DND-41 (cell line): ENCODE data around the gene TXNDC5.

Source experiments
- ATAC-seq: fragments of 200-7000 bp; cut with Tn5 transposase; 3 replicates; pipeline ENCODE4 v1.9.1; 2021; ENCODE audit warnings: low read depth; ENCODE audit not compliant: insufficient read depth
- DNase-seq: peaks from one replicate; pipeline ENCODE4 v3.0.0-alpha.2; 2020
- H2AFZ ChIP-seq: 2 replicates; pipeline ENCODE4 v1.6.0; 2012; ENCODE audit warnings: low read depth, low read length
- H3K27ac ChIP-seq: 2 replicates; pipeline ENCODE4 v1.5.1; 2012; ENCODE audit warnings: low read length, inconsistent platforms
- H3K27me3 ChIP-seq: fragments of 200-600 bp; sonication (generic); 2 replicates; pipeline ENCODE4 v1.6.0; 2012; ENCODE audit warnings: low read length, mild to moderate bottlenecking, inconsistent platforms; ENCODE audit not compliant: insufficient read depth, poor library complexity
- H3K36me3 ChIP-seq: 2 replicates; pipeline ENCODE4 v1.5.1; 2012; ENCODE audit warnings: low read length, inconsistent platforms; ENCODE audit not compliant: insufficient read depth
- H3K4me1 ChIP-seq: 2 replicates; pipeline ENCODE4 v1.5.1; 2012; ENCODE audit warnings: mild to moderate bottlenecking, low read length; ENCODE audit not compliant: insufficient read depth
- H3K4me2 ChIP-seq: 2 replicates; pipeline ENCODE4 v1.6.0; 2012; ENCODE audit warnings: mild to moderate bottlenecking, moderate library complexity, low read length, inconsistent platforms; ENCODE audit not compliant: insufficient read depth
- H3K4me3 ChIP-seq, 2 experiments: fragments of 200-600 bp in 1 of 2; shearing (Covaris generic) in 1 of 2; 2 replicates each; pipeline ENCODE4 v1.5.1; 2012 to 2016; ENCODE audit warnings: inconsistent platforms in 2 of 2, low read length in 2 of 2, mild to moderate bottlenecking in 2 of 2, low read depth in 1 of 2, moderate library complexity in 1 of 2
- H3K79me2 ChIP-seq: 2 replicates; pipeline ENCODE4 v1.6.0; 2012; ENCODE audit warnings: low read length, inconsistent platforms; ENCODE audit not compliant: insufficient read depth
- H3K9ac ChIP-seq: 2 replicates; pipeline ENCODE4 v1.6.0; 2012; ENCODE audit warnings: low read depth, mild to moderate bottlenecking, inconsistent platforms, low read length, moderate library complexity
- H3K9me3 ChIP-seq: 2 replicates; pipeline ENCODE4 v1.5.1; 2012; ENCODE audit warnings: low read length, moderate library complexity, mild to moderate bottlenecking, inconsistent platforms; ENCODE audit not compliant: insufficient read depth, severe bottlenecking
- H4K20me1 ChIP-seq: 2 replicates; pipeline ENCODE4 v1.6.0; 2012; ENCODE audit warnings: low read length; ENCODE audit not compliant: insufficient read depth
- EZH2 ChIP-seq: IDR thresholded peaks from 3 replicates; pipeline ENCODE4 v1.6.1; 2012; ENCODE audit warnings: borderline replicate concordance, low read depth, mild to moderate bottlenecking, moderate library complexity, low read length, inconsistent platforms; ENCODE audit not compliant: severe bottlenecking
- TF ChIP-seq, protein P1 (sequence below): IDR thresholded peaks from 2 replicates; pipeline ENCODE4 v1.5.1; 2012; ENCODE audit warnings: borderline replicate concordance, low read length, moderate library complexity, mild to moderate bottlenecking; ENCODE audit not compliant: poor library complexity, severe bottlenecking; ENCODE audit errors: extremely low read depth

Gene TXNDC5

DNA sequence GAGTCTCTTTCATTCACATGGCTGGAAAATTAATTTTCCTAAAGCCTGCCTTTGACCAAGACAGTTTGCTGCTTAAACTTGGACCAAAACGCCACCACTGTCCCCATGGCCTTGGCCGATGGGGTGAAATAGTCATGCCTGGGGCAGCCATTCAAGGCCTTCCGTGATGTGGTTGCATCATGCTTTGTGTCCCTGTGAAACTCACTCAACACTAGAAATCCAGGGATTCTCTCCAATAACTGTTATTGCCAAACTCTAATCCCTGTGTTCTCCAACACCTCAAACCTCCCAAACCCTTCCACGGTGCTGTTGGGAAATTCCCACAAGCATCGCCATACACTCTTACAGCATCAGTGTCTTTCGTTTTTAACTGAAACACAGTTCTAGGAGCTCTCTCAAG, 1.4 kb upstream of the TXNDC5 start:
- H3K4me1 ChIP-seq = peaks cover 31% of the 10 kb centered on the region
- H3K4me2 ChIP-seq = no peak overlapping the region

DNA sequence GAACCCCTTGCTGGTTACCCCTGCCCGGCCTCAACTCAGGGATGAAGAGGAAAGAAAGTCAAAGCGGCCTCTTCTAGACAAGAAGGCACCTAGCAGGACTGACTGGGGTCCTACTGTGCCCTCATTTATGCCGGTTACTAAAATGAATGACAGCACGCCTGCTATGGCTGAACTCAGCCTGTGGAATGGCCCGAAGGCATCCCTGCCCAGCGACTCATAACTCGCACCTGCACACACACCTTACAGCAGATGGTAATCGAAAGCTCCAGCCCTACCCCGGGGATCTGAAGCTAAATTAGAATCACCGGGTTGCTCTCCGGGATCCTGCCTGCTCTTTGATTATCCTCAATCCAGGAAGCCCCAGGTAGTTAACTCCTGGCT, 747 bp upstream of the TXNDC5 start:
- Histone ChIP-seq H4K20me1 (peaks cover 18% of the 10 kb centered on the region; the same call in 1 of the 2 replicates), H3K36me3 (peaks cover 8% of the 10 kb centered on the region), H3K9ac (peak overlapping the region; percentile 88), H3K4me1 (peaks cover 32% of the 10 kb centered on the region), H3K27ac (no peak overlapping the region), H2AFZ (peak overlapping the region; percentile 90), H3K27me3 (no peaks in the 10 kb centered on the region), H3K4me2 (peak overlapping the region; percentile 93), H3K9me3 (no peaks in the 10 kb centered on the region), H3K4me3 (peak overlapping the region in 1 of 2 experiments; percentile 89; a peak in 2 of 4 replicates), H3K79me2 (peaks cover 41% of the 10 kb centered on the region)
- no peak for ATAC-seq
- no peak for DNase-seq
- TF ChIP-seq, protein P1, sequence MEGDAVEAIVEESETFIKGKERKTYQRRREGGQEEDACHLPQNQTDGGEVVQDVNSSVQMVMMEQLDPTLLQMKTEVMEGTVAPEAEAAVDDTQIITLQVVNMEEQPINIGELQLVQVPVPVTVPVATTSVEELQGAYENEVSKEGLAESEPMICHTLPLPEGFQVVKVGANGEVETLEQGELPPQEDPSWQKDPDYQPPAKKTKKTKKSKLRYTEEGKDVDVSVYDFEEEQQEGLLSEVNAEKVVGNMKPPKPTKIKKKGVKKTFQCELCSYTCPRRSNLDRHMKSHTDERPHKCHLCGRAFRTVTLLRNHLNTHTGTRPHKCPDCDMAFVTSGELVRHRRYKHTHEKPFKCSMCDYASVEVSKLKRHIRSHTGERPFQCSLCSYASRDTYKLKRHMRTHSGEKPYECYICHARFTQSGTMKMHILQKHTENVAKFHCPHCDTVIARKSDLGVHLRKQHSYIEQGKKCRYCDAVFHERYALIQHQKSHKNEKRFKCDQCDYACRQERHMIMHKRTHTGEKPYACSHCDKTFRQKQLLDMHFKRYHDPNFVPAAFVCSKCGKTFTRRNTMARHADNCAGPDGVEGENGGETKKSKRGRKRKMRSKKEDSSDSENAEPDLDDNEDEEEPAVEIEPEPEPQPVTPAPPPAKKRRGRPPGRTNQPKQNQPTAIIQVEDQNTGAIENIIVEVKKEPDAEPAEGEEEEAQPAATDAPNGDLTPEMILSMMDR = no peak
- no peak for TF ChIP-seq EZH2

More for the DNA sequence above, 1.4 kb upstream of the TXNDC5 start:
- Histone ChIP-seq H2AFZ (0 out of 2 replicates have a peak overlapping the region, but pooled peaks have one; percentile 14), H3K79me2 (peaks cover 34% of the 10 kb centered on the region), H3K27me3 (no peaks in the 10 kb centered on the region), H4K20me1 (peaks cover 12% of the 10 kb centered on the region; the same call in 1 of the 2 replicates), H3K36me3 (peaks cover 8% of the 10 kb centered on the region), H3K9ac (no peak overlapping the region), H3K27ac (no peak overlapping the region), H3K4me3 (no peak overlapping the region), H3K9me3 (no peaks in the 10 kb centered on the region)
- no peak for TF ChIP-seq EZH2
- TF ChIP-seq, protein P1 = no peak
- DNase-seq (no peak), ATAC-seq (no peak)

DNA sequence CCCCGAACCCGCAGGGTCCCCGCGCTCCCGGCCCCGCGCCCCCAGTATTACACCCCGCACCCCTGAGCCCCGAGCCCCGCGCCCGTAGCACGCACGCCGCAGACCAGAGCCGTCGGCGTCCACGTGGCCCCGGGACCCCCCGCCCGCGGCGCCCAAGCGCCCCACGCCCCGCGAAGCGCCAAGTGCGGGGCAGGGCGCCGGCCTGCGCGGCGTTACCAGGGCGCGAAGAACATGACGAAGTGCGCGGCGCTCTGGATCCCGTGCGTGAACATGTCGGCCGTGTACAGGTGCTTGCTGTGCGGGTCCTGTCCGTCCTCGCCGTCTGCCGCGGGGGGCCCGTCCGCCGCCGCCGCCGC, 312 bp downstream of the TXNDC5 start:
- Histone ChIP-seq H3K4me2 (peak overlapping the region; percentile 92), H4K20me1 (peaks cover 21% of the 10 kb centered on the region; the same call in 1 of the 2 replicates), H3K27ac (peak overlapping the region; percentile 51; the same call in 1 of the 2 replicates), H3K9me3 (no peaks in the 10 kb centered on the region), H3K9ac (peak overlapping the region; percentile 88), H3K4me1 (peaks cover 32% of the 10 kb centered on the region), H2AFZ (peak overlapping the region; percentile 79), H3K4me3 (peak overlapping the region; percentile 89 to 91; a peak in 3 of 4 replicates), H3K27me3 (no peaks in the 10 kb centered on the region), H3K79me2 (peaks cover 50% of the 10 kb centered on the region), H3K36me3 (peaks cover 11% of the 10 kb centered on the region)
- peak; percentile 20; the same call in 2 of the 3 replicates for ATAC-seq
- DNase-seq = no peak
- TF ChIP-seq, protein P1 = no peak
- TF ChIP-seq EZH2 = no peak
